ENCODE measurements around the gene UBE2E3.

GRCh38 chr2:181036848-181037603 is 56.6 kb downstream of the UBE2E3 start:
- TF ChIP-seq, protein P1, sequence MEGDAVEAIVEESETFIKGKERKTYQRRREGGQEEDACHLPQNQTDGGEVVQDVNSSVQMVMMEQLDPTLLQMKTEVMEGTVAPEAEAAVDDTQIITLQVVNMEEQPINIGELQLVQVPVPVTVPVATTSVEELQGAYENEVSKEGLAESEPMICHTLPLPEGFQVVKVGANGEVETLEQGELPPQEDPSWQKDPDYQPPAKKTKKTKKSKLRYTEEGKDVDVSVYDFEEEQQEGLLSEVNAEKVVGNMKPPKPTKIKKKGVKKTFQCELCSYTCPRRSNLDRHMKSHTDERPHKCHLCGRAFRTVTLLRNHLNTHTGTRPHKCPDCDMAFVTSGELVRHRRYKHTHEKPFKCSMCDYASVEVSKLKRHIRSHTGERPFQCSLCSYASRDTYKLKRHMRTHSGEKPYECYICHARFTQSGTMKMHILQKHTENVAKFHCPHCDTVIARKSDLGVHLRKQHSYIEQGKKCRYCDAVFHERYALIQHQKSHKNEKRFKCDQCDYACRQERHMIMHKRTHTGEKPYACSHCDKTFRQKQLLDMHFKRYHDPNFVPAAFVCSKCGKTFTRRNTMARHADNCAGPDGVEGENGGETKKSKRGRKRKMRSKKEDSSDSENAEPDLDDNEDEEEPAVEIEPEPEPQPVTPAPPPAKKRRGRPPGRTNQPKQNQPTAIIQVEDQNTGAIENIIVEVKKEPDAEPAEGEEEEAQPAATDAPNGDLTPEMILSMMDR (conservative IDR thresholded peaks at IDR 0.05; ENCODE audit: low read length), result no peak
- no peak for TF ChIP-seq EZH2phosphoT487 (IDR thresholded peaks at IDR 0.05; ENCODE audit: borderline replicate concordance)

Measured in Loucy (cell line).